ENCODE data around the gene MXRA8.

Gene MXRA8

GRCh38 chr1:1306070-1306660 is 52.2 kb downstream of the MXRA8 start:
- no peak for DNase-seq

- peak; percentile 67 for DNase-seq
Observed at GRCh38 chr1:1305300-1306069, 52.9 kb downstream of the MXRA8 start.

GRCh38 chr1:1304331-1305299 is 53.7 kb downstream of the MXRA8 start:
- no peak for DNase-seq

GRCh38 chr1:1303736-1304135 is 54.6 kb downstream of the MXRA8 start:
- DNase-seq, result no peak

GRCh38 chr1:1302951-1303509 is 55.3 kb downstream of the MXRA8 start:
- DNase-seq, result no peak
